Subcutaneous abdominal adipose tissue (tissue), 5 donors: ENCODE results near the gene TLCD3B.

Source experiments
- H3K27ac ChIP-seq: one replicate; pipeline ENCODE4 v1.7.0; 2013; ENCODE audit warnings: low read depth, mild to moderate bottlenecking, inconsistent platforms, low read length, moderate library complexity
- H3K27me3 ChIP-seq, 5 donors: one replicate each; pipeline ENCODE4 v1.7.0; 2013; ENCODE audit warnings: low read length in 5 of 5, inconsistent platforms in 1 of 5; ENCODE audit not compliant: control insufficient read depth in 5 of 5, insufficient read depth in 4 of 5
- H3K36me3 ChIP-seq, 5 donors: one replicate each; pipeline ENCODE4 v1.7.0; 2013; ENCODE audit warnings: low read length in 5 of 5; ENCODE audit not compliant: control insufficient read depth in 5 of 5, insufficient read depth in 5 of 5
- H3K4me1 ChIP-seq, 5 donors: one replicate each; pipeline ENCODE4 v1.7.0; 2013; ENCODE audit warnings: low read length in 5 of 5, mild to moderate bottlenecking in 3 of 5, moderate library complexity in 1 of 5; ENCODE audit not compliant: control insufficient read depth in 5 of 5, insufficient read depth in 5 of 5
- H3K4me3 ChIP-seq, 5 donors: one replicate each; pipeline ENCODE4 v1.7.0; 2013; ENCODE audit warnings: low read length in 5 of 5, low read depth in 1 of 5
- H3K9ac ChIP-seq, 5 donors: one replicate each; pipeline ENCODE4 v1.7.0; 2013; ENCODE audit warnings: low read length in 5 of 5, mild to moderate bottlenecking in 4 of 5, moderate library complexity in 3 of 5
- H3K9me3 ChIP-seq, 5 donors: one replicate each; pipeline ENCODE4 v1.7.0; 2013; ENCODE audit warnings: low read length in 5 of 5; ENCODE audit not compliant: control insufficient read depth in 5 of 5
- donor health status: healthy.
- donor health status: healthy.
- donor health status: healthy.
- donor health status: healthy.
- donor health status: healthy.

TLCD3B gene

GRCh38 chr16:29999605-30000004 lies 31.5 kb downstream of the TLCD3B start:
- H3K36me3 ChIP-seq = peaks cover 0 to 55% (median 33%) of the 10 kb centered on the region in 5 donors

DNA sequence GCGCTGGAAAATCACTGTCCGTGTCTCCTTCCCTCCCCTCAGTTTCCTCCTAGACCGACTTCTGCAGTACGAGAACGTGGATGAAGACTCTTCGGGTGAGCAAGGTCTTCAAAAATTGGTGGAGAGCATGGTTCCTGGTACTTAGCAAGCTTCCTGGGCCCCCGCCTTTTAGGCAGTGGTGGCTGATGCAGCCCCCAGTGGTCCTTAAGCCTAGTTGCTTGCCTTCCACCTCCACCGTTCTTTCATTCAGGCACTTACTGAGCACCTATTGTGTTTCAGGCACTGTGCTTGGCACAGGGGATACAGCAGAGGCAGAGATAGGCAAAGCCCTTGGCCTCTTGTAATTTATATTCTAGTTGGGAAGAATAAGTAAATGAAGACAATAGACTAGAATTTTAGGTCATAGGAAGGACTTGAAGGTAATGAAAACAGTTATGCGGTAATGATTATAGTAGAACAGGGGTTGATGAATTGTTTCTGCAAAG lies 34.3 kb downstream of the TLCD3B start:
- H3K4me1 ChIP-seq = peaks cover 6 to 42% (median 38%) of the 10 kb centered on the region in 5 donors
- H3K27me3 ChIP-seq = no peaks in the 10 kb centered on the region
- H3K27ac ChIP-seq = peak overlapping the region; percentile 98

More at GRCh38 chr16:29999605-30000004, 31.5 kb downstream of the TLCD3B start:
- H3K4me3 ChIP-seq = no peak overlapping the region
- no peak overlapping the region for H3K9ac ChIP-seq
- H3K4me1 ChIP-seq = peaks cover 5 to 26% (median 19%) of the 10 kb centered on the region in 5 donors
- H3K27me3 ChIP-seq = no peaks in the 10 kb centered on the region
- no peak overlapping the region for H3K27ac ChIP-seq
- H3K9me3 ChIP-seq = no peaks in the 10 kb centered on the region

GRCh38 chr16:29995911-29996765 lies 34.9 kb downstream of the TLCD3B start, which contains the start of gene INO80E:
Gene INO80E (plus strand): TSS chr16:29996241. CDS start chr16:29996311, 70 bp downstream.
- Histone ChIP-seq H3K4me1 (peaks cover 6 to 47% (median 39%) of the 10 kb centered on the region in 5 donors), H3K4me3 (peak within 1 kb of the TSS; percentile 75 to 96 (median 93)), H3K27ac (peak within 1 kb of the TSS; percentile 98), H3K9me3 (no peaks in the 10 kb centered on the region), H3K27me3 (no peaks in the 10 kb centered on the region), H3K36me3 (peaks cover 0 to 54% (median 39%) of the 10 kb centered on the region in 5 donors), H3K9ac (peak within 1 kb of the TSS; percentile 87 to 98 (median 93))

More for the DNA sequence above, 34.3 kb downstream of the TLCD3B start:
- no peaks in the 10 kb centered on the region for H3K9me3 ChIP-seq
- H3K36me3 ChIP-seq = peaks cover 0 to 52% (median 34%) of the 10 kb centered on the region in 5 donors
- H3K9ac ChIP-seq = peak overlapping the region; percentile 73 to 98 (median 93)
- H3K4me3 ChIP-seq = peak overlapping the region; percentile 75 to 96 (median 93)

DNA sequence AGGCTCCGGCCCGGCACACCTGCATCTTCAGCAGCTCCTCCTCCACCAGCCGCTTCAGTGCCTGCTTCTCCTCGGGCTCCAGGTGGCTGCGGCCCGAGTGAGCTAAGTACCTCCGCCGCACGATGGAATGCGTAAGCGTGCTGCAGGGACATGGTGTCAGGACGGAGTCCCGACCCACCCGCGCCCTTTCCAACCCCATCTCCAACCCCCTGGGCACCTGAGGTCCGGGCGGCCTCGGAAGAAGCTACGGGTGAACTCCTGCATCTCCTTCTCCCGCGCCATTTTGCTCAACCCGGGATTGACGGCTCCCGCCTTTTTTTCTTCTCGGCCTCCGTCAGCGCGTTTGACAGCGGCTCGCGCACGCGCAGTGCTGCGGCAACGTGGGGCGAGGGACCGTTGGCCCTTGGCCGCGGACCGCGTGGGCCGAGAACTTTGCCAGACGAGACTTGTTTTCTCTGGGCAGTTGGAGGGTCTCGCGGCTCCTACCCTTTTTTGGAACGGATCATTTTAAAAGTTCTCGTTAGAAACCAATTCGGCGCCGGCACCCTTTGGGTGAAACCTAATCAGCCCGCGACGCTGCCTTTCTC lies 35.7 kb downstream of the TLCD3B start, which contains the start of gene HIRIP3:
HIRIP3 (minus strand) TSS at position 294 of the 587 bp plus-strand sequence; CDS start at position 282, 12 bp downstream.
- Histone ChIP-seq H3K36me3 (peaks cover 0 to 54% (median 45%) of the 10 kb centered on the region in 5 donors), H3K4me3 (peak within 1 kb of the TSS; percentile 75 to 96 (median 93)), H3K27me3 (no peaks in the 10 kb centered on the region), H3K4me1 (peaks cover 6 to 47% (median 39%) of the 10 kb centered on the region in 5 donors), H3K9me3 (no peaks in the 10 kb centered on the region), H3K9ac (peak within 1 kb of the TSS; percentile 87 to 98 (median 93)), H3K27ac (peak within 1 kb of the TSS; percentile 98)

DNA sequence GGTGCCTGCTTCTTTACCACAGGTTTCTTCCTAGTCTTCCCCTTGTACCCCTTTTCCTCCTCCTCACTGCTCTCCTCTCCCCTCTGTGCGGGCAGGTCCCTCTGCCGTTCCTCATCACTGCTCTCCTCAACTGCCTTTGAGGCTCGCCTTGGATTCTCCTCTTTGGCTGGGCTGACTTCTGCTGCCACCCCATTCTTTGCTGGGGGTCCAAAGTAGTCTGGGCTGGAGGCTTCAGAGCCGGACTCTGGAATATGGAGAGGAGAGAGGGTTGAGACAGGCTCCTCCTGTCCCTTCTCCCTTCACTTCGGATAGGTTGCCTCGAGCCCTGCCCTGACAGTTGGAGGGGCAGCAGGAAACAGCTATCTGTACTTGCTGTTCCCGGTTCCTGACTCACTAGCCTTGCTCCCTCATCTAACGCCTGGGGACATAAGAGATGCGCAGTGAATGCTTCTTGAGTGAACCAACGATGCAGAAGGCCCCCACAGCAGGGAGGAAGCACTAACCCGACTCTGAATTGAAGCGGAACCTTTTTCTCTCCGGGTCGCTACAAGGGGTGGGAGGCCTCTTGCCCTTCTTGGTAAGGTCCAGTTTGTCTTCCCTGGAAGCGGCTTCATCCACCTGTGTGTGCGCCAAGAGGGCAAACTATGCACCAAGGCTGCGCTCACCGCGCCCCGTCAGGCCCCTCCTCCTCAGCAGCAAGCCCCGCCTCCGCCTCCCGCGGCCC lies 36.3 kb downstream of the TLCD3B start:
- H3K27ac ChIP-seq = peak overlapping the region; percentile 98
- H3K27me3 ChIP-seq = no peaks in the 10 kb centered on the region
- peaks cover 0 to 54% (median 47%) of the 10 kb centered on the region in 5 donors for H3K36me3 ChIP-seq
- H3K9ac ChIP-seq = peak overlapping the region in 4 of 5 donors; percentile 91 to 98 (median 94)
- peak overlapping the region; percentile 75 to 94 (median 93) for H3K4me3 ChIP-seq
- H3K4me1 ChIP-seq = peaks cover 6 to 47% (median 39%) of the 10 kb centered on the region in 5 donors
- no peaks in the 10 kb centered on the region for H3K9me3 ChIP-seq

DNA sequence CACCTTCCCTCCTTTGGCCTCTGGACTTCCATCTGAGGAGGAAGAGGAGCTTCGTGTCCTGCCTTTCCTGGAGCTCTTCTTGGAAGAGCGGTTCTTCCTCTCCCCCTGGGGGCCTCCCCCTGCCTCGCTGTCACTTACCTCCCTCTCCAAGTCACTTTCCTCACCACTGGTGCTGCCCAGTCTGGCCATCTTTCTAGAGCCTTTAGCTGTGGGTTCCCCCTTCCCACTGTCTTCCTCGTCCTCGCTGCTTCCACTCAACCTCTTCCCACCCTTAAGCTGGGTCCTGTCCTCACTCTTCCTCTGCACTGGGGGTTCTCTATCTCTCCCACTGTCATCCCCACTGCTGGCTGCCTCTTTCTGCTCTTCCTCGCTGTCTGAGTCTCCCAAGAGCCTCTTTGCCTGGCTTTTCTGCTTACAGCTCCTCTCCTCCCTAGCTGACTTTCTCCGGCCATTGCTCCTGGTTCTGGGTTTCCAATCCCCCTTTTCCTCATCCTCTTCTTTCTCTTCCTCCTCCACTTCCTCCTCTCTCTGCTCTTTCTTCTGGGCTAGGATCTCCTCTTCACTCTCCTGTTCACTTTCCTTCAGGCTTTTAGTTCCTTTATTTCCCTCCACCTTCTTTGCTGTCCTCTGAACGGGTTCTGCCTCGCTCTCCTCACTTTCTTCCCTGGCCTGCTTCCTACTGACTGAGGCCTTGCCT lies 37.0 kb downstream of the TLCD3B start:
- Histone ChIP-seq H3K27ac (peak overlapping the region; percentile 98), H3K27me3 (no peaks in the 10 kb centered on the region), H3K36me3 (peaks cover 0 to 54% (median 48%) of the 10 kb centered on the region in 5 donors), H3K9me3 (no peaks in the 10 kb centered on the region), H3K4me1 (peaks cover 6 to 47% (median 39%) of the 10 kb centered on the region in 5 donors), H3K4me3 (peak overlapping the region in 3 of 5 donors; percentile 75 to 94 (median 93)), H3K9ac (peak overlapping the region in 2 of 5 donors; percentile 29 to 48)

DNA sequence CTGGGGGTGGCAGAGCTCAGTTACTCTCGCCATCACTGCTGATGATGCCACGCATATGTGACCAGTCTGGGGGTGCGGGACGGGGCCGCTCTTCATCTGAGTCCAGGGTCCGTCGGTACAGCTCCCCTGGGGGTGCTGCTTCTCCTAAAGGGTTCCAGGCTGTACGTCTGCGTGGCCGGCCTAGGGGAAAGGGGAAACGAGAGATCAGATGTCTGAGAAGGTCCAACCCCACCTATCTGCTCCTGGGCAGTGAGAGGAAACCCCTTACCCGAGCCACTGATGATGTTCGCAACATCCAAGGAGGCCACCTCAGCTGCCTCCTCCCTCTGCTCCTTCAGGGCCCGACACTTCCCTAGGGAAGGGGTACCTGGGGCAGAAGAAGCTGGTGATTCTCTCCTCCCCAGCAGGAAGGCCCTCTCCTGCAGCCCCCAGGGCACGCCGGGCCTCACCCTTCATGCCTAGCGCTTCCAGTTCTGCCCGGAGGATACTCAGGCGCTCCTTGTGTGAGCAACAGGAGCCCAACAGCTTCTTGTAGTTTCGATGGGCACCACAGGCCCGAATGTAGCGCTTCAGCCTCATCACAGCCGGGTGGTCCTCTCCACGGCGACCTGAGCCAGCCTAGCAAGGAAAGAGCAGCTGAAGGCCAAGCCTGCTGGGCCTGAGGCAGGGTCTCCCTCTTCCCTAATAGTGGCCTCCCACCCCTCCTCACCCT lies 37.7 kb downstream of the TLCD3B start:
- Histone ChIP-seq H3K36me3 (peaks cover 0 to 60% (median 55%) of the 10 kb centered on the region in 5 donors), H3K27ac (no peak overlapping the region), H3K27me3 (no peaks in the 10 kb centered on the region), H3K9me3 (no peaks in the 10 kb centered on the region), H3K9ac (peak overlapping the region in 1 of 5 donors; percentile 48), H3K4me3 (no peak overlapping the region), H3K4me1 (peaks cover 6 to 47% (median 39%) of the 10 kb centered on the region in 5 donors)

DNA sequence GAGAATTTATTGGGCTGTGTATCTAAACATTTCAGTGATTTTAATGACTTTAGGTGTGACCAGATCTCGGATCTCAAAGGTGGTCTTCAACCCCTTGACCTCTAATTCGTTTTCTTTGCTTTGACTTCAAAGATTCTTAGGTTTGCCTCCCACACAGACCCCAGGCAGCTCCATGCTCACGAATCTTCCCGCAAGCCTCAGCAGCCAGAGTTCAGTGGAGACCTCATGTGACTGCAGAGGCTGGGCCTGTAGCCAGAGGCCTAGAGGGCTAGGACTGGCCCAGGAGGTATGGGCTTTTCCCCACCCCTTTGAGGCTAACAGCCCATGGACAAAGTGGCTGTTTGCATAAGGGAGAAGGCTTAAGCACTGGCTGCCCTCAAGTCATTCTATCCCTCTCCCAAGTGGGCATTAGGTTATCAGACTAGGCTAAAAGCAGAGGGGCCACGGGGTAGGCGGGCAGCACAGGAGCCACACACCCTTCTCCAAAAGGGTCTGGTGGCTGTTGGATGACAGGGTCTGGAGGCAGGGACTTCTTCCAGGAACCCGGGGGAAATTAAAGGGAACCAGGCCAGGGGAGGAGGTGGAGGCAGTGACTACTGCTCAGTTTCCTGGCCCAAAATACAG lies 38.6 kb downstream of the TLCD3B start:
- peak overlapping the region in 2 of 5 donors; percentile 4 to 63 for H3K9ac ChIP-seq
- no peak overlapping the region for H3K4me3 ChIP-seq
- H3K27ac ChIP-seq = peak overlapping the region; percentile 24
- H3K36me3 ChIP-seq = peaks cover 0 to 64% (median 62%) of the 10 kb centered on the region in 5 donors
- H3K9me3 ChIP-seq = no peaks in the 10 kb centered on the region
- peaks cover 6 to 47% (median 39%) of the 10 kb centered on the region in 5 donors for H3K4me1 ChIP-seq
- H3K27me3 ChIP-seq = no peaks in the 10 kb centered on the region
